Liver (tissue), 3 donors: ENCODE results near the gene PRR15L.

Experiments
- FOXA1 ChIP-seq: IDR thresholded peaks from 2 replicates; pipeline ENCODE4 v1.6.1; 2016; ENCODE audit warnings: antibody characterized with exemption
- GABPA ChIP-seq, 2 donors: IDR thresholded peaks in 1 of 2; conservative IDR thresholded peaks in 1 of 2; 2 replicates each; pipeline ENCODE4 v1.6.1; 2016; ENCODE audit warnings: antibody characterized with exemption in 2 of 2, mild to moderate bottlenecking in 1 of 2, moderate library complexity in 1 of 2
- TAF1 ChIP-seq: conservative IDR thresholded peaks from 2 replicates; pipeline ENCODE4 v1.6.1; 2016; ENCODE audit warnings: antibody characterized with exemption, mild to moderate bottlenecking
- YY1 ChIP-seq: IDR thresholded peaks from 2 replicates; pipeline ENCODE4 v1.6.1; 2016; ENCODE audit warnings: antibody characterized with exemption, mild to moderate bottlenecking
- TF ChIP-seq, protein P1 (sequence below): fragments of 150-350 bp; IDR thresholded peaks from 2 replicates; pipeline ENCODE4 v1.5.1; 2017; ENCODE audit warnings: improper control_type of control experiment, low read depth, low read length; ENCODE audit not compliant: missing input control
- TF ChIP-seq, protein P2 (sequence below): IDR thresholded peaks from 2 replicates; pipeline ENCODE4 v1.6.1; 2016; ENCODE audit warnings: antibody characterized with exemption
- donor health status: healthy.
- donor health status: healthy.

DNA sequence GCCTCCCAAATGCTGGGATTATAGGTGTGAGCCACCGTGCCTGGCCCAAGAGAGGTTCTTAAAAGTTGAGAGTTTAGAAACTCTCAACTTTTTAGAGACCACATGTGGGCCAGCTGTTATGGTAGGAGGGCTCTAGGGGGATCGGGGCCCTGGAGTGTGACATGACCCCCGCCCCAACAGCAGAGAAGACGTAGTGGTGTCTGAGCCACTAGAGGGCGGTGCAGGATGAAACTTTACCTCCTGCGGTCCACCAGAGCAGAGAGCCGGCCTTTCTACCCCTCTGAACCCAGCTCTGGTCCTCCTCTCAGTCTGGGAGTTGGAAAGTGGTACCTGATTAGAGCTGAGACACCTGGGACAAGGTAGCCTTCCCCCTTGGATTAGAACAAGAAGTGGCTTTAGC, 20.6 kb upstream of the PRR15L start:
- TF ChIP-seq, protein P1, sequence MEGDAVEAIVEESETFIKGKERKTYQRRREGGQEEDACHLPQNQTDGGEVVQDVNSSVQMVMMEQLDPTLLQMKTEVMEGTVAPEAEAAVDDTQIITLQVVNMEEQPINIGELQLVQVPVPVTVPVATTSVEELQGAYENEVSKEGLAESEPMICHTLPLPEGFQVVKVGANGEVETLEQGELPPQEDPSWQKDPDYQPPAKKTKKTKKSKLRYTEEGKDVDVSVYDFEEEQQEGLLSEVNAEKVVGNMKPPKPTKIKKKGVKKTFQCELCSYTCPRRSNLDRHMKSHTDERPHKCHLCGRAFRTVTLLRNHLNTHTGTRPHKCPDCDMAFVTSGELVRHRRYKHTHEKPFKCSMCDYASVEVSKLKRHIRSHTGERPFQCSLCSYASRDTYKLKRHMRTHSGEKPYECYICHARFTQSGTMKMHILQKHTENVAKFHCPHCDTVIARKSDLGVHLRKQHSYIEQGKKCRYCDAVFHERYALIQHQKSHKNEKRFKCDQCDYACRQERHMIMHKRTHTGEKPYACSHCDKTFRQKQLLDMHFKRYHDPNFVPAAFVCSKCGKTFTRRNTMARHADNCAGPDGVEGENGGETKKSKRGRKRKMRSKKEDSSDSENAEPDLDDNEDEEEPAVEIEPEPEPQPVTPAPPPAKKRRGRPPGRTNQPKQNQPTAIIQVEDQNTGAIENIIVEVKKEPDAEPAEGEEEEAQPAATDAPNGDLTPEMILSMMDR = peak; percentile 41
- TF ChIP-seq FOXA1 (no peak), GABPA (IDR thresholded peaks at IDR 0.05 in 1 of 2, conservative IDR thresholded peaks at IDR 0.05 in 1 of 2) (no peak), TAF1 (no peak), YY1 (no peak)
- TF ChIP-seq, protein P2, sequence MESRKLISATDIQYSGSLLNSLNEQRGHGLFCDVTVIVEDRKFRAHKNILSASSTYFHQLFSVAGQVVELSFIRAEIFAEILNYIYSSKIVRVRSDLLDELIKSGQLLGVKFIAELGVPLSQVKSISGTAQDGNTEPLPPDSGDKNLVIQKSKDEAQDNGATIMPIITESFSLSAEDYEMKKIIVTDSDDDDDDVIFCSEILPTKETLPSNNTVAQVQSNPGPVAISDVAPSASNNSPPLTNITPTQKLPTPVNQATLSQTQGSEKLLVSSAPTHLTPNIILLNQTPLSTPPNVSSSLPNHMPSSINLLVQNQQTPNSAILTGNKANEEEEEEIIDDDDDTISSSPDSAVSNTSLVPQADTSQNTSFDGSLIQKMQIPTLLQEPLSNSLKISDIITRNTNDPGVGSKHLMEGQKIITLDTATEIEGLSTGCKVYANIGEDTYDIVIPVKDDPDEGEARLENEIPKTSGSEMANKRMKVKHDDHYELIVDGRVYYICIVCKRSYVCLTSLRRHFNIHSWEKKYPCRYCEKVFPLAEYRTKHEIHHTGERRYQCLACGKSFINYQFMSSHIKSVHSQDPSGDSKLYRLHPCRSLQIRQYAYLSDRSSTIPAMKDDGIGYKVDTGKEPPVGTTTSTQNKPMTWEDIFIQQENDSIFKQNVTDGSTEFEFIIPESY = no peak
